Measurements from ENCODE around the gene CSPG4. TPM values are rescaled to one million over a fixed set of nuclear protein-coding genes. Genes with fewer than 3 reads are reported as not detected.

CSPG4 gene
- total and polyA plus RNA-seq, 2 of the 13 experiments (the other 11 are each of a cell fraction or from before 2014, with no cell fraction given) = 0.01 to 0.04 TPM

GRCh38 chr15:75646944-75647364, 65.7 kb downstream of the CSPG4 start (continued):
- 0 out of 2 replicates have a peak, but pooled peaks have one; percentile 6 for TF ChIP-seq ZNF124 (CRISPR knock-in tag; IDR thresholded peaks at IDR 0.05)
- 0 out of 2 replicates have a peak, but pooled peaks have one; percentile 36 for TF ChIP-seq ZNF564 (CRISPR knock-in tag; IDR thresholded peaks at IDR 0.05)
- TF ChIP-seq XBP1 (CRISPR knock-in tag; IDR thresholded peaks at IDR 0.05) = no peak
- TF ChIP-seq MTF2 (CRISPR knock-in tag; IDR thresholded peaks at IDR 0.05; ENCODE audit: borderline replicate concordance) = no peak
- TF ChIP-seq TGIF2 (CRISPR knock-in tag; IDR thresholded peaks at IDR 0.05) = no peak
- TF ChIP-seq ZBTB38 (CRISPR knock-in tag; IDR thresholded peaks at IDR 0.05) = no peak
- no peak for TF ChIP-seq CCDC6 (CRISPR knock-in tag; IDR thresholded peaks at IDR 0.05)
- TF ChIP-seq GATAD1 (CRISPR knock-in tag; IDR thresholded peaks at IDR 0.05) = no peak
- TF ChIP-seq EZH2 (conservative IDR thresholded peaks at IDR 0.05; ENCODE audit: low read depth, low read length) = no peak
- peak; percentile 28 for TF ChIP-seq TBX2 (CRISPR knock-in tag; IDR thresholded peaks at IDR 0.05; ENCODE audit: borderline replicate concordance)
- no peak for TF ChIP-seq FOSL2 (CRISPR knock-in tag; IDR thresholded peaks at IDR 0.05)
- TF ChIP-seq KDM6A (CRISPR knock-in tag; IDR thresholded peaks at IDR 0.05; ENCODE audit: low read depth) = no peak
- no peak for TF ChIP-seq SNAPC2 (CRISPR knock-in tag; IDR thresholded peaks at IDR 0.05)
- TF ChIP-seq ZNF280B (CRISPR knock-in tag; IDR thresholded peaks at IDR 0.05; ENCODE audit: borderline replicate concordance) = no peak
- no peak for TF ChIP-seq ZNF567 (CRISPR knock-in tag; IDR thresholded peaks at IDR 0.05; ENCODE audit: borderline replicate concordance)
- no peak for TF ChIP-seq ATM (IDR thresholded peaks at IDR 0.05; ENCODE audit: borderline replicate concordance)
- peak; percentile 6; the same call in 1 of the 2 replicates for TF ChIP-seq IRF9 (CRISPR knock-in tag; IDR thresholded peaks at IDR 0.05; ENCODE audit: borderline replicate concordance)
- no peak for TF ChIP-seq ARNTL (CRISPR knock-in tag; IDR thresholded peaks at IDR 0.05)
- TF ChIP-seq HNF4A (CRISPR knock-in tag; IDR thresholded peaks at IDR 0.05) = no peak
- TF ChIP-seq ZBTB20 (CRISPR knock-in tag; IDR thresholded peaks at IDR 0.05; ENCODE audit: borderline replicate concordance, low read depth) = peak; percentile 12; the same call in 1 of the 2 replicates
- no peak for TF ChIP-seq ISX (CRISPR knock-in tag; conservative IDR thresholded peaks at IDR 0.05)
- 0 out of 2 replicates have a peak, but pooled peaks have one; percentile 27 for TF ChIP-seq SMAD9 (CRISPR knock-in tag; IDR thresholded peaks at IDR 0.05)
- no peak for TF ChIP-seq AGO1 (IDR thresholded peaks at IDR 0.05; ENCODE audit: low read depth, low read length, poor library complexity, severe bottlenecking)
- TF ChIP-seq KLF16 (CRISPR knock-in tag; IDR thresholded peaks at IDR 0.05) = no peak
- no peak for TF ChIP-seq PAX8 (CRISPR knock-in tag; IDR thresholded peaks at IDR 0.05; ENCODE audit: borderline replicate concordance)
- no peak for TF ChIP-seq JUN (CRISPR knock-in tag; IDR thresholded peaks at IDR 0.05)
- TF ChIP-seq ZNF589 (CRISPR knock-in tag; conservative IDR thresholded peaks at IDR 0.05) = 0 out of 2 replicates have a peak, but pooled peaks have one; percentile 19
- no peak for TF ChIP-seq ASH2L (IDR thresholded peaks at IDR 0.05; ENCODE audit: insufficient read length, low read depth, low read length)
- TF ChIP-seq SAFB2 (CRISPR knock-in tag; IDR thresholded peaks at IDR 0.05; ENCODE audit: borderline replicate concordance, low read depth) = no peak
- 0 out of 2 replicates have a peak, but pooled peaks have one; percentile 48 for TF ChIP-seq EED (CRISPR knock-in tag; IDR thresholded peaks at IDR 0.05)
- TF ChIP-seq ZNF510 (CRISPR knock-in tag; IDR thresholded peaks at IDR 0.05; ENCODE audit: low read depth) = no peak

Data from HepG2 (cell line).